DMS153 (cell line): ENCODE data around the gene COLEC12.

ENCODE experiments used
- DNase-seq: peaks from one replicate; lab custom pipeline; 2025; lab: John Stamatoyannopoulos, UW

Gene COLEC12

GRCh38 chr18:474416-474815 is 26.1 kb downstream of the COLEC12 start:
- DNase-seq, result no peak

GRCh38 chr18:473802-474201 is 26.7 kb downstream of the COLEC12 start:
- DNase-seq, result no peak

- DNase-seq, result no peak
These were observed 28.8 kb downstream of the COLEC12 start for GRCh38 chr18:471716-472115.

GRCh38 chr18:470661-471501 is 29.6 kb downstream of the COLEC12 start:
- DNase-seq, result no peak

GRCh38 chr18:468955-469790 is 31.3 kb downstream of the COLEC12 start:
- no peak for DNase-seq

DNA sequence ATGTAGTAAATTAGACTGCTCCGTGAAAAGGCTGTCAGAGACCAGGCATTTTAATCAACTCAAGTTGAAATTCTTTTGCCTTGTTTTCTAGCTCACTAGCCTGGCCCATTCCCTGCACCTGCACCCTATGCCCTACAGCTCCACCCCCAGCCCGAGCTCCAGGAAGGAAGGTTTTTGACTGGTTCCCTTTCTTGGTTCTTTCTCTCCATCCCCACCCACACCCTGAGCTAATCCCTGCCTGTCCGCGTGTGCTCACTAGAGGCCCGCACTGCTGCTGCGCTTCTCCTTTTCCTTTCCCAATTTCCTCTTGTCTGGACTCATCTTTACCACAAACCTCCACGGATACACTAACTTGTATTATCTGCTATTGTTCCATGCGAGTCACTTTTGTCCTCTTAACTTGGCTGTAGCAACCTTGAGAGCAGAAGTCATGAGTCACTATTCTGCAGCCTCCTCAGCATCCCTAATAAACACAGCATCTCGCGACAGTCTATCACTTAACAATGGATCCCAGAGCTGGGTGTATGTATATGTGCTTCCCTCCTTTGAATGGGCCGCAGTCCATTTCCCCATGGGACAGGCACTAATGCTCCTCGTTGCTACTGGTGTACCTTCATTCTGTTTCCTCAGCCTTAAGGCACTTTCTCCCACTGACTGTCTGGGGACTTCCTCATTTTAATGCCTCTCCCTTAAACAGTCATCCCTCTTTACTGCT is 36.5 kb downstream of the COLEC12 start:
- no peak for DNase-seq

- no peak for DNase-seq
These were observed 37.1 kb downstream of the COLEC12 start for GRCh38 chr18:463403-463802.

- no peak for DNase-seq
These were observed 38.7 kb downstream of the COLEC12 start for GRCh38 chr18:461762-462161.

DNA sequence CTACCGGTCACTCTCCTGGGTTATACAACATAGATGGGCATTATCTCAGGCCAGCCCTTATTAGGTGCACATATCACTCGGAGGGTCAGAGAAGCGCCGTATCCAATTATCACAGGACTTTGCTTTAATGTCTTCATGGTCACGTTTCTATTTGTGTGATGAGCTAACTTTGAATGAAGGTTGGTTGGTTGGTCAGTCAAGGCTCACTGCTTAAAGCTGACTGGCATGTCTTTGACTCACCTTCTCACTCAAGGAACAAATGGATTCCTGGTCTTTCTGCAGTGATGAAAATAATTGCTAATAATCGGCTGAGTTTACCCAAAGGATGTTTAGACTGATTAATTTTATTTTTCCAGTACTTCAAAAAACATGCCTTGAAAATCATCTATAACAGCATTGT is 39.7 kb downstream of the COLEC12 start:
- no peak for DNase-seq

DNA sequence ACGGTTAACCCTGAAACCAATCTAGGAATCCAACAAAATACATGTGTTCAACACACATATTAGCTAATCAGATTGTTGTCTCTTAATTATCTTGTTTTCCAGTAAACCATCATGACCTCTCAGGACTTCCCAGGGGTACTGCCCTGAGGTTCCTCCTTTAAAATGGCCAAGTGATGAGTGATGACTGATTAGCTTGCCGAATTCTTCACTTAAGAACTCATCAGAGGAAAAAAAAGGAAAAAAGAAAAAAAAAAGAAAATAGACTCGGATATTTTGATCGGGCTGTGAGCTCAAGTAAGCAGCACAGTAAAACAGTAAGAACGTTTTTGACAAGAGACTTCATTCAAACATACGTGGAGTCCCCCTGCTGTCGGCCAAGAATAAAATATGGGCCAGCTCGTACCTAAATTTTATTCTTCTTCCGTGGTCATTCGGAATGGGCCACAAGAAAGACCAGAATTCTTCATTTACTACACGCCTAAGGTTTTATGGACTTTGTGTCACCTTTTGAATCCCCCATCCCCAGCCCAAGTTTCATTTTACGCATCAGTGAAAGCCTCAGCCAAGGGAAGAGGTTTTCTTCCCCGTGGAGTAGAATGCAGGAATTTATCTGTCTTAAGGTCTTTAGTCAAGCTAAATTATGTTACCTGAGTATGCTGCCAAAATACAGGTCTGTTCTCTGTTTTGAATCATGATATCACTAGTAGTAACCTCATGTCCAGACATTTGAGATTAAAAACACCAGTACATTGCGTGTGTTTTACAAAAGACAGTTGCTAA is 40.5 kb downstream of the COLEC12 start:
- DNase-seq, result no peak

DNA sequence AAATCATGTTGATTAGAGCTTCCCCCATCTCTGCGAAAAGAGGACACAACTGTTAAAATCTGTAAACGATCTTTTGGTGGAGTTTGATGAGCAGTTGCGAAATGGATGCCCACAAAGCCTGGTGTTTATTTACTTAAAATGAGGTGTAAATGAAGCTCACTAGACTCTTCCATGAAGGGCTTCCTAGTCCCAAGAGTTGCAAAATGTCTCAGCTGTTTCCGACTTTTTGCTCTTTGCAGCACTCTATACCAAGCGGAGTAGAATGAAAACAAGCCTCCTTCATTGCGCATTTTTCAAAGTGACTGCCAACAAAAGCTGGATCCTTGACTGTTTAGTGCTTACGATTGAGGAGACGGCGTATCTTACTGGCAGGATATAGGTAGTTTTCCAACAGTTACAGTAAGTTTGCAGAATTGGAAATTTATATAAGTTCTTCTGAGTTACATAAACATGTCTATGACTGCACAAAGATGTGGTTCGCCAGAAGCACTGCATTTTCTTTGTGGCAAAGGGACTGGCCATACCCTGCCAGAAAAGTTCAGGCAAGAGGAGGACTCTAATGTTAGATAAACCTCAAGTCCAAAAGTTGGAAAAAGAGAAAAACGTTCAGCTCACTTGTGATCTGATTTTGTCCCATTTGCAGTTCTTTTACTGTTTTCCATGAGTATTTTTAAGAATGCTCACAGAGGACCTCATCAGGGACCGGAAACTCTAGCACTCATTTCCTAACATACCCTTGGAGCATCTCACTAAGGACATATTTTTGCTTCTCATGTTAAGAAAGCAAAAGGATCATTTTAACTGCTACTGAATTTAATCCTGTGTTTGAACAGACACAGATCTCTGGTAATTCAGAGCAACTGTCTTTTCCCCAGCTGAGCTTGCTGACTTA is 42.7 kb downstream of the COLEC12 start:
- DNase-seq, result no peak

GRCh38 chr18:457140-457519 is 43.4 kb downstream of the COLEC12 start:
- no peak for DNase-seq

DNA sequence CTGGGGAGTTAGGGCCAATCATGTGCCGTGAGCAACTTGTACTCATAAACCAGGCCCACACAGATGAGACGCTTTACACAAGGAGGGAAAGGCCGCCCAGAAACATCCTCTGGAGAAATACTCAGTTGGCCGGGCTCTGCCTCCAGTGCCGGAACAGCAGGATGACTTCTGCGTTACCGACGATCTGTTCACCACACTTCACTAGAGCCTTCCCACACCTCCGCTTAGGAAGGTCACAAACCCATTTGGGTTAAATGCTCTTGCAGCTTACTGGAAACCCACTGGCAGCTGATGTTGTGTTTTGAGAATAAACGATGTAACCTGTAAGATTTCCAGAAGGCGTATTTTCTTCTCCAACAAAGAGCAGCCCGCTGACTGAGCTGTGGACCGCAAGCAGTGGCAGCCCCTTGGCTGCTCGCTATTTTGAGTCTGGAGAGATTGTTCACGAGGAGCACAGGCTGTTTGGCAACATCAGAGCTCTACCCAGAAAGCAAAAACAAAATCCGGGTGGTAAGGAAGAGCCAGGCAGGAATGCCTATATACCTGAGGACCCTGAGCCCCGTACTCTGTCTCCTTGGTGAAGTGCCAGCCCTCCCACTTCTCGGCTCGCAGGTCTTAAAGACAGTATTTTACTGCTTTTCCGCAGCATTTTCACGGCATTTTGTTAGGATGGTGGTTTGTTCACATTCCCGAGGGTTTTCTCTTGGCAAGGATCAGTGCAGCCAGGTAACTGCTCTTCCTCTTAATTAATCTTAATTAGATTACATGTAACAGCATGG is 44.0 kb downstream of the COLEC12 start:
- DNase-seq, result no peak

GRCh38 chr18:453400-453799 is 47.1 kb downstream of the COLEC12 start:
- DNase-seq, result no peak

GRCh38 chr18:452816-453215 is 47.7 kb downstream of the COLEC12 start:
- DNase-seq, result no peak

- DNase-seq, result no peak
These were observed 51.1 kb downstream of the COLEC12 start for GRCh38 chr18:449374-449773.

DNA sequence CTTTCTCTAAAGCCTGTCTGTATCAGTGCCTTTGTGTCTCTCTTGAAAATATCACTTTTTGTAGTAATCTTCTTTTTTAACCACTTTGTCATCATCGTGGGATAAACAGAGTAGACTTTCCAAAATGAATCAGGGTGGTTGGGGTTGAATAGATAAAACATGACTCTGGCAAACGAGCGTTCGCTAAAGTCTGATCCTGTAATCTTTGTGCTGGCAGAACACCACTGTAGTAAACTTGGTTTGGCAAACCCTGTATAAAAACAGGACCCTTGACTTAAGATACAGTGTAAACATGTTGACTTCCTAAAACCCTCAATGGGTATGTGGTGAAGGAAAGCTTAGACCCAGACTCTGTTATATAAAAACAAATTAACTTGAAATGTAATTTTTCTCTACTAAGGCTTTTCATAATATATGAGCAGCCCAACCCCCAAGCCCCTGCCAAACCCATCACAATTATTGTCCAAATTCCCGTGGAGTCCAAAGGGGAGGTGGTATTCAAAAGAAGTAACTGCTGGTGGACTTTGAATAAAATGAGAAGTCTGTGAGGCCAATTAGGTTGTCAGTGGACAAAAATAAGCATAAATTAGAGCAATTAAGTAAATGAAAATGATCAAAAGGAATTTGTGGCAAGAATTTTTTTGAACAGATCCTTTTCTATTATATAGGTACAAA is 52.2 kb downstream of the COLEC12 start:
- no peak for DNase-seq

DNA sequence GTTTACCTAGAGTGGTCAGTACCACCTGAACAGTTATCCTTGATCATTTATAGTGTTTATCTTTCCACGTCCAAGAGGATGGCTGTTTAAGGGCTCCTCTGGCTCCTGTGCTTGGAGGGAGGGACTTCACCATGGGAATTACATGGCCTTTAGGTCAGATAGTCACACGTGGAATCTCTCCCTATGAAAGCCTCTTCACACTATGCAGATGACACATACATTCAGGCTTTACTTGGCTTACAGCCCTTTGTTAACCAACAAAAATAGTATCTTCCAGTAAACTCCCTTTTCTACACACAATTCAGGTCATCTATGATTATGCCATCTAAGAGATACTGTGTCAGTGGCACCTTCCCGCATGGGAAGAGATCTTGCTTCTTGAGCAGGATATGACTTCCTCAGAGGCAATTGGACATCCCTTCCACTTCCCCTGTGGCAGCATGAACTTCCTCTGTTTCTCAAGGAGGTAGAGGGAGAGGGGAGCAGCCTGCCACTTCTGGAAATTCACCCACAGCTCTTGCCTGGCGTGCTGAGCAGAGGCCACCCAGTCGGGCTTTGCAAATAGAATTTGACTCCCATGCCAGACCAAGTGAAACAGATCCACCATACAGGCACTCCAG is 53.5 kb downstream of the COLEC12 start:
- no peak for DNase-seq

DNA sequence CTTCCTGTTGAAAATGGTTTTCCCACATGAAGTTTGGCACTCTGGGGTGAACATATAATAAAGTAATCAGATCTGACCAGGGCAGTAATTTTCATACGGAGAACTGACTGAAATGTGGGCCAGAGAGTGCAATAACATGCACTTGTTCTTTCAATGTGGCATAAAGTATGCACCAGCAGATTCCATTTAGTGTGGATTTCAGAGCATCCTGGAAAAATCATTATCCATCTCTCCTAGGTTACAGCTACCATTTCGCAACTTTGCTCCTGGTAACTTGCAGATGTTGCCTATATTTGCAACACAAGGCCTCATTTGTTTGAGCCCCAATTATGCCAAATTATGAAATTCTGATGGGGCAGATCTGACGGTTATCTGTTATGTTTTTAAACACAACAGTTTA is 55.4 kb downstream of the COLEC12 start:
- DNase-seq, result no peak
